ENCODE results near the gene LIN54.

Gene LIN54

GRCh38 chr4:83002329-83002728 lies 8.3 kb downstream of the LIN54 start:
- no peaks in the 10 kb centered on the region for H3K9me2 ChIP-seq (replicated peaks; ENCODE audit: low read depth, low read length)
- H3K9ac ChIP-seq (ENCODE audit: low read depth, low read length, poor library complexity, severe bottlenecking) = no peak overlapping the region
- no peaks in the 10 kb centered on the region for H3K36me3 ChIP-seq (ENCODE audit: insufficient read depth, low read length)
- H2AFZ ChIP-seq (ENCODE audit: low read length) = no peak overlapping the region
- no peaks in the 10 kb centered on the region for H3K9me3 ChIP-seq (ENCODE audit: insufficient read depth, low read depth, low read length)
- no peaks in the 10 kb centered on the region for H3F3A ChIP-seq (ENCODE audit: low read depth)
- no peak for TF ChIP-seq EZH2phosphoT487 (IDR thresholded peaks at IDR 0.05; ENCODE audit: borderline replicate concordance)
- TF ChIP-seq CTCF (conservative IDR thresholded peaks at IDR 0.05; ENCODE audit: low read length) = no peak
- peaks cover 24% of the 10 kb centered on the region for H4K20me1 ChIP-seq (ENCODE audit: insufficient read depth, low read length, poor library complexity, severe bottlenecking)
- H3K27me3 ChIP-seq (ENCODE audit: insufficient read depth, low read length, poor library complexity, severe bottlenecking) = no peaks in the 10 kb centered on the region
- peaks cover 94% of the 10 kb centered on the region for H3K79me2 ChIP-seq (ENCODE audit: insufficient read depth, low read length)
- H3K4me2 ChIP-seq (ENCODE audit: low read depth, low read length, poor library complexity, severe bottlenecking) = no peak overlapping the region
- H3K4me1 ChIP-seq (ENCODE audit: insufficient read depth, low read length, poor library complexity, severe bottlenecking) = peaks cover 7% of the 10 kb centered on the region
- no peak overlapping the region for H3K4me3 ChIP-seq (ENCODE audit: low read length, poor library complexity, severe bottlenecking)

- Histone ChIP-seq H4K20me1 (ENCODE audit: insufficient read depth, low read length, poor library complexity, severe bottlenecking) (peaks cover 17% of the 10 kb centered on the region), H3K9me2 (replicated peaks; ENCODE audit: low read depth, low read length) (no peaks in the 10 kb centered on the region), H3K36me3 (ENCODE audit: insufficient read depth, low read length) (no peaks in the 10 kb centered on the region), H3K4me2 (ENCODE audit: low read depth, low read length, poor library complexity, severe bottlenecking) (no peak overlapping the region), H3K4me3 (ENCODE audit: low read length, poor library complexity, severe bottlenecking) (no peak overlapping the region), H3F3A (ENCODE audit: low read depth) (no peaks in the 10 kb centered on the region), H3K9me3 (ENCODE audit: insufficient read depth, low read depth, low read length) (no peaks in the 10 kb centered on the region), H3K4me1 (ENCODE audit: insufficient read depth, low read length, poor library complexity, severe bottlenecking) (peaks cover 3% of the 10 kb centered on the region), H3K79me2 (ENCODE audit: insufficient read depth, low read length) (peaks cover 92% of the 10 kb centered on the region), H2AFZ (ENCODE audit: low read length) (no peak overlapping the region), H3K9ac (ENCODE audit: low read depth, low read length, poor library complexity, severe bottlenecking) (no peak overlapping the region), H3K27me3 (ENCODE audit: insufficient read depth, low read length, poor library complexity, severe bottlenecking) (no peaks in the 10 kb centered on the region)
- TF ChIP-seq EZH2phosphoT487 (IDR thresholded peaks at IDR 0.05; ENCODE audit: borderline replicate concordance) (no peak), CTCF (conservative IDR thresholded peaks at IDR 0.05; ENCODE audit: low read length) (no peak)
These were observed 11.7 kb downstream of the LIN54 start for GRCh38 chr4:82998898-82999297.

GRCh38 chr4:82994834-82995233 lies 15.8 kb downstream of the LIN54 start:
- Histone ChIP-seq H3K9me3 (ENCODE audit: insufficient read depth, low read depth, low read length) (no peaks in the 10 kb centered on the region), H3K9me2 (replicated peaks; ENCODE audit: low read depth, low read length) (no peaks in the 10 kb centered on the region), H2AFZ (ENCODE audit: low read length) (no peak overlapping the region), H3K27me3 (ENCODE audit: insufficient read depth, low read length, poor library complexity, severe bottlenecking) (no peaks in the 10 kb centered on the region), H3F3A (ENCODE audit: low read depth) (no peaks in the 10 kb centered on the region), H4K20me1 (ENCODE audit: insufficient read depth, low read length, poor library complexity, severe bottlenecking) (peaks cover 11% of the 10 kb centered on the region), H3K36me3 (ENCODE audit: insufficient read depth, low read length) (no peaks in the 10 kb centered on the region), H3K4me2 (ENCODE audit: low read depth, low read length, poor library complexity, severe bottlenecking) (no peak overlapping the region), H3K9ac (ENCODE audit: low read depth, low read length, poor library complexity, severe bottlenecking) (no peak overlapping the region), H3K79me2 (ENCODE audit: insufficient read depth, low read length) (peaks cover 91% of the 10 kb centered on the region), H3K4me3 (ENCODE audit: low read length, poor library complexity, severe bottlenecking) (no peak overlapping the region), H3K4me1 (ENCODE audit: insufficient read depth, low read length, poor library complexity, severe bottlenecking) (peaks cover 5% of the 10 kb centered on the region)
- TF ChIP-seq CTCF (conservative IDR thresholded peaks at IDR 0.05; ENCODE audit: low read length) (no peak), EZH2phosphoT487 (IDR thresholded peaks at IDR 0.05; ENCODE audit: borderline replicate concordance) (no peak)
